HUES6 (cell line): Measurements from ENCODE around the gene KHDC4.
"Not testable (repeated sequence)": the region's sequence is repeated elsewhere in the genome, so short reads cannot be mapped to it uniquely, and the experiment has no call there.

Experiments used
- H3K27ac ChIP-seq: 2 replicates; pipeline ENCODE4 v1.7.0; 2013; ENCODE audit warnings: low read depth, mild to moderate bottlenecking, low read length, inconsistent platforms
- H3K27me3 ChIP-seq: 2 replicates; pipeline ENCODE4 v1.6.1; 2013; ENCODE audit warnings: low read length; ENCODE audit not compliant: control insufficient read depth, insufficient read depth
- H3K36me3 ChIP-seq: 2 replicates; pipeline ENCODE4 v1.6.1; 2013; ENCODE audit warnings: low read length; ENCODE audit not compliant: control insufficient read depth, insufficient read depth
- H3K4me1 ChIP-seq: 2 replicates; pipeline ENCODE4 v1.6.1; 2013; ENCODE audit warnings: low read length; ENCODE audit not compliant: control insufficient read depth, insufficient read depth
- H3K4me3 ChIP-seq: 2 replicates; pipeline ENCODE4 v1.5.1; 2013; ENCODE audit warnings: low read depth, low read length
- H3K9ac ChIP-seq: one replicate; pipeline ENCODE4 v1.6.1; 2013; ENCODE audit warnings: mild to moderate bottlenecking, low read length
- H3K9me3 ChIP-seq: 2 replicates; pipeline ENCODE4 v1.6.1; 2013; ENCODE audit warnings: low read depth, low read length; ENCODE audit not compliant: control insufficient read depth, insufficient read depth

Gene KHDC4

GRCh38 chr1:155938220-155938627, 4.0 kb upstream of the KHDC4 start:
- Histone ChIP-seq H3K27ac (no peak overlapping the region), H3K4me1 (peaks cover 12% of the 10 kb centered on the region), H3K36me3 (peaks cover 6% of the 10 kb centered on the region), H3K9ac (no peak overlapping the region), H3K4me3 (no peak overlapping the region), H3K27me3 (no peaks in the 10 kb centered on the region), H3K9me3 (no peaks in the 10 kb centered on the region)

GRCh38 chr1:155934936-155935590, 850 bp upstream of the KHDC4 start:
- Histone ChIP-seq H3K9ac (peak overlapping the region; percentile 96), H3K36me3 (peaks cover 38% of the 10 kb centered on the region), H3K4me1 (peaks cover 17% of the 10 kb centered on the region), H3K4me3 (peak overlapping the region; percentile 93), H3K27me3 (no peaks in the 10 kb centered on the region), H3K9me3 (no peaks in the 10 kb centered on the region), H3K27ac (peak overlapping the region; percentile 93)

GRCh38 chr1:155933591-155934096, 569 bp downstream of the KHDC4 start:
- Histone ChIP-seq H3K4me1 (peaks cover 17% of the 10 kb centered on the region), H3K9me3 (no peaks in the 10 kb centered on the region), H3K9ac (peak overlapping the region; percentile 96), H3K27ac (peak overlapping the region; percentile 89), H3K27me3 (no peaks in the 10 kb centered on the region), H3K4me3 (peak overlapping the region; percentile 93), H3K36me3 (peaks cover 52% of the 10 kb centered on the region)

GRCh38 chr1:155932487-155932886, 1.7 kb downstream of the KHDC4 start:
- peak overlapping the region; percentile 33; the same call in 1 of the 2 replicates for H3K4me3 ChIP-seq
- H3K27ac ChIP-seq, result no peak overlapping the region
- H3K27me3 ChIP-seq, result no peaks in the 10 kb centered on the region
- no peak overlapping the region for H3K9ac ChIP-seq
- no peaks in the 10 kb centered on the region for H3K9me3 ChIP-seq
- peaks cover 17% of the 10 kb centered on the region for H3K4me1 ChIP-seq
- peaks cover 64% of the 10 kb centered on the region for H3K36me3 ChIP-seq

- peaks cover 17% of the 10 kb centered on the region for H3K4me1 ChIP-seq
- H3K9ac ChIP-seq, result no peak overlapping the region
- no peaks in the 10 kb centered on the region for H3K27me3 ChIP-seq
- H3K4me3 ChIP-seq, result peak overlapping the region; percentile 33
- no peaks in the 10 kb centered on the region for H3K9me3 ChIP-seq
- no peak overlapping the region for H3K27ac ChIP-seq
- peaks cover 68% of the 10 kb centered on the region for H3K36me3 ChIP-seq
Observed at GRCh38 chr1:155932081-155932480, 2.1 kb downstream of the KHDC4 start.

- H3K9ac ChIP-seq, result no peak overlapping the region
- H3K4me1 ChIP-seq, result peaks cover 17% of the 10 kb centered on the region
- no peak overlapping the region for H3K27ac ChIP-seq
- peaks cover 74% of the 10 kb centered on the region for H3K36me3 ChIP-seq
- H3K4me3 ChIP-seq, result peak overlapping the region; percentile 33
- no peaks in the 10 kb centered on the region for H3K9me3 ChIP-seq
- H3K27me3 ChIP-seq, result no peaks in the 10 kb centered on the region
Observed at GRCh38 chr1:155931332-155932038, 2.7 kb downstream of the KHDC4 start.

- not testable (repeated sequence) for H3K27me3 ChIP-seq
Observed at GRCh38 chr1:155930725-155931124, 3.5 kb downstream of the KHDC4 start.

GRCh38 chr1:155929057-155929456, 5.2 kb downstream of the KHDC4 start:
- Histone ChIP-seq H3K36me3 (peaks cover 96% of the 10 kb centered on the region), H3K27ac (no peak overlapping the region)

More at GRCh38 chr1:155930725-155931124, 3.5 kb downstream of the KHDC4 start:
- peaks cover 17% of the 10 kb centered on the region for H3K4me1 ChIP-seq
- H3K27ac ChIP-seq, H3K4me3 ChIP-seq, H3K9me3 ChIP-seq, H3K9ac ChIP-seq: not testable (repeated sequence)
- peaks cover 81% of the 10 kb centered on the region for H3K36me3 ChIP-seq

GRCh38 chr1:155925506-155925905, 8.7 kb downstream of the KHDC4 start:
- no peaks in the 10 kb centered on the region for H3K9me3 ChIP-seq
- peaks cover 98% of the 10 kb centered on the region for H3K36me3 ChIP-seq
- H3K4me1 ChIP-seq, result no peaks in the 10 kb centered on the region

More at GRCh38 chr1:155929057-155929456, 5.2 kb downstream of the KHDC4 start:
- Histone ChIP-seq H3K4me1 (peaks cover 17% of the 10 kb centered on the region), H3K4me3 (no peak overlapping the region), H3K9me3 (no peaks in the 10 kb centered on the region), H3K27me3 (no peaks in the 10 kb centered on the region), H3K9ac (no peak overlapping the region)

GRCh38 chr1:155920717-155921116, 13.5 kb downstream of the KHDC4 start:
- Histone ChIP-seq H3K9ac (no peak overlapping the region), H3K9me3 (no peaks in the 10 kb centered on the region), H3K4me1 (no peaks in the 10 kb centered on the region), H3K36me3 (peaks cover 94% of the 10 kb centered on the region), H3K4me3 (no peak overlapping the region), H3K27me3 (no peaks in the 10 kb centered on the region), H3K27ac (no peak overlapping the region)

More at GRCh38 chr1:155925506-155925905, 8.7 kb downstream of the KHDC4 start:
- no peak overlapping the region for H3K4me3 ChIP-seq
- H3K27me3 ChIP-seq, result no peaks in the 10 kb centered on the region
- no peak overlapping the region for H3K27ac ChIP-seq
- no peak overlapping the region for H3K9ac ChIP-seq

GRCh38 chr1:155919801-155920200, 14.4 kb downstream of the KHDC4 start:
- H3K9me3 ChIP-seq, result no peaks in the 10 kb centered on the region
- peaks cover 95% of the 10 kb centered on the region for H3K36me3 ChIP-seq
- H3K27me3 ChIP-seq, result no peaks in the 10 kb centered on the region

More at GRCh38 chr1:155919801-155920200, 14.4 kb downstream of the KHDC4 start:
- H3K4me3 ChIP-seq, result no peak overlapping the region
- no peaks in the 10 kb centered on the region for H3K4me1 ChIP-seq
- no peak overlapping the region for H3K9ac ChIP-seq
- H3K27ac ChIP-seq, result no peak overlapping the region
